ENCODE measurements around the gene NAALADL2.

- no peak for TF ChIP-seq CTCF (IDR thresholded peaks at IDR 0.05; ENCODE audit: insufficient read depth, low read length, poor library complexity, severe bottlenecking)
- TF ChIP-seq EZH2phosphoT487 (conservative IDR thresholded peaks at IDR 0.05; ENCODE audit: low read length): no peak
Observed at GRCh38 chr3:175144368-175144767, 285.2 kb downstream of the NAALADL2 start.
